ENCODE measurements around the gene NCKAP1.
"Not testable (repeated sequence)": the region's sequence is repeated elsewhere in the genome, so short reads cannot be mapped to it uniquely, and the experiment has no call there.

The NCKAP1 gene

GRCh38 chr2:182885771-182886170 is 152.5 kb downstream of the NCKAP1 start:
- Histone ChIP-seq H3K4me3 (ENCODE audit: low read depth in 1 of 2, low read length in 2 of 2) (no peak overlapping the region), H3K9me3 (ENCODE audit: low read length) (no peaks in the 10 kb centered on the region), H3K27me3 (ENCODE audit: control insufficient read depth in 1 of 2, insufficient read depth in 2 of 2, low read length in 2 of 2) (no peaks in the 10 kb centered on the region), H3K4me1 (ENCODE audit: insufficient read depth, low read length) (peaks cover 12% of the 10 kb centered on the region), H3K27ac (ENCODE audit: low read depth, low read length) (no peak overlapping the region), H3K36me3 (ENCODE audit: insufficient read depth, low read length) (no peaks in the 10 kb centered on the region), H3K9ac (ENCODE audit: low read length) (no peak overlapping the region)

- H3K36me3 ChIP-seq (ENCODE audit: insufficient read depth, low read length) = no peaks in the 10 kb centered on the region
- no peak overlapping the region for H3K9ac ChIP-seq (ENCODE audit: low read length)
- no peak overlapping the region for H3K27ac ChIP-seq (ENCODE audit: low read depth, low read length)
- H3K4me1 ChIP-seq (ENCODE audit: insufficient read depth, low read length) = peaks cover 12% of the 10 kb centered on the region
- H3K9me3 ChIP-seq (ENCODE audit: low read length) = no peaks in the 10 kb centered on the region
- H3K4me3 ChIP-seq (ENCODE audit: low read depth in 1 of 2, low read length in 2 of 2) = no peak overlapping the region
- no peaks in the 10 kb centered on the region for H3K27me3 ChIP-seq (ENCODE audit: control insufficient read depth in 1 of 2, insufficient read depth in 2 of 2, low read length in 2 of 2)
Measured at GRCh38 chr2:182883451-182883850, 154.8 kb downstream of the NCKAP1 start.

GRCh38 chr2:182880100-182880499 is 158.2 kb downstream of the NCKAP1 start:
- not testable (repeated sequence) for H3K27ac ChIP-seq (ENCODE audit: low read depth, low read length); H3K9me3 ChIP-seq (ENCODE audit: low read length); H3K27me3 ChIP-seq (ENCODE audit: control insufficient read depth in 1 of 2, insufficient read depth in 2 of 2, low read length in 2 of 2); H3K9ac ChIP-seq (ENCODE audit: low read length); H3K4me1 ChIP-seq (ENCODE audit: insufficient read depth, low read length); H3K4me3 ChIP-seq (ENCODE audit: low read depth in 1 of 2, low read length in 2 of 2); H3K36me3 ChIP-seq (ENCODE audit: insufficient read depth, low read length)

GRCh38 chr2:182876653-182877052 is 161.6 kb downstream of the NCKAP1 start:
- H3K27ac ChIP-seq (ENCODE audit: low read depth, low read length); H3K4me1 ChIP-seq (ENCODE audit: insufficient read depth, low read length); H3K36me3 ChIP-seq (ENCODE audit: insufficient read depth, low read length); H3K9me3 ChIP-seq (ENCODE audit: low read length); H3K27me3 ChIP-seq (ENCODE audit: control insufficient read depth in 1 of 2, insufficient read depth in 2 of 2, low read length in 2 of 2); H3K4me3 ChIP-seq (ENCODE audit: low read depth in 1 of 2, low read length in 2 of 2); H3K9ac ChIP-seq (ENCODE audit: low read length): not testable (repeated sequence)

- Histone ChIP-seq H3K9me3 (ENCODE audit: low read length) (no peaks in the 10 kb centered on the region), H3K27ac (ENCODE audit: low read depth, low read length) (no peak overlapping the region), H3K9ac (ENCODE audit: low read length) (no peak overlapping the region), H3K27me3 (ENCODE audit: control insufficient read depth in 1 of 2, insufficient read depth in 2 of 2, low read length in 2 of 2) (peaks cover 0 to 4% of the 10 kb centered on the region in 2 donors), H3K4me1 (ENCODE audit: insufficient read depth, low read length) (peaks cover 6% of the 10 kb centered on the region), H3K4me3 (ENCODE audit: low read depth in 1 of 2, low read length in 2 of 2) (no peak overlapping the region), H3K36me3 (ENCODE audit: insufficient read depth, low read length) (no peaks in the 10 kb centered on the region)
Measured at GRCh38 chr2:182870227-182870626, 168.0 kb downstream of the NCKAP1 start.

GRCh38 chr2:182868054-182868796 is 170.0 kb downstream of the NCKAP1 start:
- peaks cover 6% of the 10 kb centered on the region for H3K4me1 ChIP-seq (ENCODE audit: insufficient read depth, low read length)
- no peaks in the 10 kb centered on the region for H3K9me3 ChIP-seq (ENCODE audit: low read length)
- no peak overlapping the region for H3K27ac ChIP-seq (ENCODE audit: low read depth, low read length)
- peaks cover 0 to 4% of the 10 kb centered on the region in 2 donors for H3K27me3 ChIP-seq (ENCODE audit: control insufficient read depth in 1 of 2, insufficient read depth in 2 of 2, low read length in 2 of 2)
- H3K4me3 ChIP-seq (ENCODE audit: low read depth in 1 of 2, low read length in 2 of 2) = no peak overlapping the region
- no peak overlapping the region for H3K9ac ChIP-seq (ENCODE audit: low read length)
- no peaks in the 10 kb centered on the region for H3K36me3 ChIP-seq (ENCODE audit: insufficient read depth, low read length)

- H3K9ac ChIP-seq (ENCODE audit: low read length) = peak overlapping the region; percentile 19
- H3K9me3 ChIP-seq (ENCODE audit: low read length) = no peaks in the 10 kb centered on the region
- H3K27ac ChIP-seq (ENCODE audit: low read depth, low read length) = peak overlapping the region; percentile 80
- peaks cover 0 to 4% of the 10 kb centered on the region in 2 donors for H3K27me3 ChIP-seq (ENCODE audit: control insufficient read depth in 1 of 2, insufficient read depth in 2 of 2, low read length in 2 of 2)
- peak overlapping the region; percentile 53 to 65 for H3K4me3 ChIP-seq (ENCODE audit: low read depth in 1 of 2, low read length in 2 of 2)
- H3K36me3 ChIP-seq (ENCODE audit: insufficient read depth, low read length) = no peaks in the 10 kb centered on the region
- H3K4me1 ChIP-seq (ENCODE audit: insufficient read depth, low read length) = peaks cover 6% of the 10 kb centered on the region
Measured at GRCh38 chr2:182867426-182868053, 170.7 kb downstream of the NCKAP1 start.

- Histone ChIP-seq H3K27ac (ENCODE audit: low read depth, low read length) (peak within 1 kb of the TSS; percentile 80), H3K4me1 (ENCODE audit: insufficient read depth, low read length) (peaks cover 12% of the 10 kb centered on the region), H3K9ac (ENCODE audit: low read length) (peak within 1 kb of the TSS; percentile 19), H3K36me3 (ENCODE audit: insufficient read depth, low read length) (no peaks in the 10 kb centered on the region), H3K4me3 (ENCODE audit: low read depth in 1 of 2, low read length in 2 of 2) (peak within 1 kb of the TSS; percentile 53 to 65), H3K27me3 (ENCODE audit: control insufficient read depth in 1 of 2, insufficient read depth in 2 of 2, low read length in 2 of 2) (peaks cover 0 to 4% of the 10 kb centered on the region in 2 donors), H3K9me3 (ENCODE audit: low read length) (no peaks in the 10 kb centered on the region)
Measured at GRCh38 chr2:182866461-182867406, 171.5 kb downstream of the NCKAP1 start, which contains the start of gene FRZB. Gene FRZB (minus strand): TSS chr2:182866637. CDS start chr2:182866552, 85 bp downstream.

GRCh38 chr2:182866095-182866460 is 172.2 kb downstream of the NCKAP1 start:
- Histone ChIP-seq H3K36me3 (ENCODE audit: insufficient read depth, low read length) (no peaks in the 10 kb centered on the region), H3K9ac (ENCODE audit: low read length) (no peak overlapping the region), H3K4me1 (ENCODE audit: insufficient read depth, low read length) (peaks cover 19% of the 10 kb centered on the region), H3K4me3 (ENCODE audit: low read depth in 1 of 2, low read length in 2 of 2) (peak overlapping the region; percentile 53 to 65), H3K27me3 (ENCODE audit: control insufficient read depth in 1 of 2, insufficient read depth in 2 of 2, low read length in 2 of 2) (peaks cover 0 to 4% of the 10 kb centered on the region in 2 donors), H3K9me3 (ENCODE audit: low read length) (no peaks in the 10 kb centered on the region), H3K27ac (ENCODE audit: low read depth, low read length) (no peak overlapping the region)

GRCh38 chr2:182864949-182865570 is 173.2 kb downstream of the NCKAP1 start:
- Histone ChIP-seq H3K27ac (ENCODE audit: low read depth, low read length) (no peak overlapping the region), H3K36me3 (ENCODE audit: insufficient read depth, low read length) (no peaks in the 10 kb centered on the region), H3K27me3 (ENCODE audit: control insufficient read depth in 1 of 2, insufficient read depth in 2 of 2, low read length in 2 of 2) (peaks cover 0 to 4% of the 10 kb centered on the region in 2 donors), H3K9ac (ENCODE audit: low read length) (no peak overlapping the region), H3K4me1 (ENCODE audit: insufficient read depth, low read length) (peaks cover 19% of the 10 kb centered on the region), H3K9me3 (ENCODE audit: low read length) (no peaks in the 10 kb centered on the region), H3K4me3 (ENCODE audit: low read depth in 1 of 2, low read length in 2 of 2) (no peak overlapping the region)

- H3K9ac ChIP-seq (ENCODE audit: low read length) = no peak overlapping the region
- no peak overlapping the region for H3K4me3 ChIP-seq (ENCODE audit: low read depth in 1 of 2, low read length in 2 of 2)
- H3K4me1 ChIP-seq (ENCODE audit: insufficient read depth, low read length) = peaks cover 19% of the 10 kb centered on the region
- H3K27me3 ChIP-seq (ENCODE audit: control insufficient read depth in 1 of 2, insufficient read depth in 2 of 2, low read length in 2 of 2) = peaks cover 0 to 4% of the 10 kb centered on the region in 2 donors
- H3K27ac ChIP-seq (ENCODE audit: low read depth, low read length) = no peak overlapping the region
- H3K9me3 ChIP-seq (ENCODE audit: low read length) = no peaks in the 10 kb centered on the region
- H3K36me3 ChIP-seq (ENCODE audit: insufficient read depth, low read length) = no peaks in the 10 kb centered on the region
Measured at GRCh38 chr2:182863642-182864041, 174.6 kb downstream of the NCKAP1 start.

All from muscle layer of colon (tissue), 2 donors.